ENCODE data around the gene PILRB.
A peak's percentile ranks its signal among the peaks of the same experiment; 100 is the strongest.

The PILRB gene

GRCh38 chr7:100366411-100367250, 8.7 kb downstream of the PILRB start:
- no peaks in the 10 kb centered on the region for H4K20me1 ChIP-seq (ENCODE audit: insufficient read depth)
- H3K9ac ChIP-seq, result peak overlapping the region; percentile 81; the same call in 1 of the 2 replicates
- H3K4me3 ChIP-seq (IDR thresholded peaks at IDR 0.05; ENCODE audit: insufficient read depth, low read depth, low read length), result no peak overlapping the region
- peak overlapping the region; percentile 88 for H3K4me2 ChIP-seq
- H3K27me3 ChIP-seq (ENCODE audit: insufficient read depth, low read depth), result no peaks in the 10 kb centered on the region
- TF ChIP-seq CTCF (conservative IDR thresholded peaks at IDR 0.05; ENCODE audit: low read depth, low read length), result no peak
- no peak overlapping the region for H2AFZ ChIP-seq (ENCODE audit: low read depth)
- peaks cover 36% of the 10 kb centered on the region for H3K4me1 ChIP-seq (ENCODE audit: low read depth, poor library complexity, severe bottlenecking)
- no peaks in the 10 kb centered on the region for H3K36me3 ChIP-seq (ENCODE audit: insufficient read depth)
- peak overlapping the region; percentile 95 for H3K27ac ChIP-seq
- H3K79me2 ChIP-seq (ENCODE audit: insufficient read depth, low read depth), result no peaks in the 10 kb centered on the region

GRCh38 chr7:100367251-100367620, 9.3 kb downstream of the PILRB start:
- no peaks in the 10 kb centered on the region for H4K20me1 ChIP-seq (ENCODE audit: insufficient read depth)
- H3K4me1 ChIP-seq (ENCODE audit: low read depth, poor library complexity, severe bottlenecking), result peaks cover 36% of the 10 kb centered on the region
- no peaks in the 10 kb centered on the region for H3K79me2 ChIP-seq (ENCODE audit: insufficient read depth, low read depth)
- no peak overlapping the region for H2AFZ ChIP-seq (ENCODE audit: low read depth)
- no peaks in the 10 kb centered on the region for H3K27me3 ChIP-seq (ENCODE audit: insufficient read depth, low read depth)
- H3K4me3 ChIP-seq (IDR thresholded peaks at IDR 0.05; ENCODE audit: insufficient read depth, low read depth, low read length), result no peak overlapping the region
- no peak overlapping the region for H3K4me2 ChIP-seq
- H3K36me3 ChIP-seq (ENCODE audit: insufficient read depth), result no peaks in the 10 kb centered on the region
- no peak for TF ChIP-seq CTCF (conservative IDR thresholded peaks at IDR 0.05; ENCODE audit: low read depth, low read length)
- H3K27ac ChIP-seq, result no peak overlapping the region
- H3K9ac ChIP-seq, result no peak overlapping the region

- H3K4me2 ChIP-seq, result no peak overlapping the region
- no peak for TF ChIP-seq CTCF (conservative IDR thresholded peaks at IDR 0.05; ENCODE audit: low read depth, low read length)
These were observed 10.0 kb downstream of the PILRB start for GRCh38 chr7:100367676-100368613.

GRCh38 chr7:100369105-100369504, 11.2 kb downstream of the PILRB start:
- H3K9ac ChIP-seq, result no peak overlapping the region
- TF ChIP-seq CTCF (conservative IDR thresholded peaks at IDR 0.05; ENCODE audit: low read depth, low read length), result no peak
- no peaks in the 10 kb centered on the region for H3K79me2 ChIP-seq (ENCODE audit: insufficient read depth, low read depth)
- H3K27ac ChIP-seq, result no peak overlapping the region
- peaks cover 36% of the 10 kb centered on the region for H3K4me1 ChIP-seq (ENCODE audit: low read depth, poor library complexity, severe bottlenecking)
- no peaks in the 10 kb centered on the region for H4K20me1 ChIP-seq (ENCODE audit: insufficient read depth)
- no peaks in the 10 kb centered on the region for H3K36me3 ChIP-seq (ENCODE audit: insufficient read depth)
- no peak overlapping the region for H3K4me3 ChIP-seq (IDR thresholded peaks at IDR 0.05; ENCODE audit: insufficient read depth, low read depth, low read length)
- H2AFZ ChIP-seq (ENCODE audit: low read depth), result no peak overlapping the region
- H3K4me2 ChIP-seq, result no peak overlapping the region
- no peaks in the 10 kb centered on the region for H3K27me3 ChIP-seq (ENCODE audit: insufficient read depth, low read depth)

More at GRCh38 chr7:100367676-100368613, 10.0 kb downstream of the PILRB start:
- Histone ChIP-seq H3K9ac (no peak overlapping the region), H3K27me3 (ENCODE audit: insufficient read depth, low read depth) (no peaks in the 10 kb centered on the region), H3K4me3 (IDR thresholded peaks at IDR 0.05; ENCODE audit: insufficient read depth, low read depth, low read length) (no peak overlapping the region), H3K27ac (no peak overlapping the region), H3K4me1 (ENCODE audit: low read depth, poor library complexity, severe bottlenecking) (peaks cover 36% of the 10 kb centered on the region), H4K20me1 (ENCODE audit: insufficient read depth) (no peaks in the 10 kb centered on the region), H3K79me2 (ENCODE audit: insufficient read depth, low read depth) (no peaks in the 10 kb centered on the region), H2AFZ (ENCODE audit: low read depth) (no peak overlapping the region), H3K36me3 (ENCODE audit: insufficient read depth) (no peaks in the 10 kb centered on the region)

Measured in KMS-11 (cell line).